ENCODE data around the gene IPO13. TPM values are rescaled to one million over a fixed set of nuclear protein-coding genes. Genes with fewer than 3 reads are reported as not detected.

The IPO13 gene
- total RNA-seq, 2 experiments from 2014 or later = 22.0 to 27.2 TPM

Other genes starting within 250 kb of the IPO13 start
- gene ST3GAL3, start 239.4 kb upstream of the IPO13 start, total RNA-seq = 10 to 100 TPM; 23.7 to 24.3 TPM
- gene ARTN, start 13.1 kb upstream of the IPO13 start, total RNA-seq = under 1 TPM; 0.10 to 0.52 TPM
- 10 to 100 TPM; 28.0 to 30.0 TPM for gene DPH2, start 23.1 kb downstream of the IPO13 start, total RNA-seq
- 100 to 1,000 TPM in 1 of 2 experiments, 10 to 100 TPM in 1; 90.1 to 112 TPM for gene ATP6V0B, start 28.0 kb downstream of the IPO13 start, total RNA-seq
- gene B4GALT2, start 32.3 kb downstream of the IPO13 start, total RNA-seq = 1 to 10 TPM; 8.0 to 9.3 TPM
- gene CCDC24, start 44.6 kb downstream of the IPO13 start, total RNA-seq = 1 to 10 TPM in 1 of 2 experiments, under 1 TPM in 1; 0.71 to 1.3 TPM
- gene SLC6A9, start 84.5 kb downstream of the IPO13 start, total RNA-seq = 1 to 10 TPM; 4.0 to 4.8 TPM
- not detected for gene KLF17, start 171.9 kb downstream of the IPO13 start, total RNA-seq
- gene KLF18, start 194.7 kb downstream of the IPO13 start, total RNA-seq = not detected

All from activated CD4-positive, alpha-beta T cell treated with anti-CD3 and anti-CD28 coated beads, Interleukin-2, amount 10 ng/mL, durations not matched to agents 7 days and 5 days (primary cell).